GM12892 (cell line): ENCODE results near the gene TSHZ1.

Experiments
- DNase-seq: peaks from one replicate; pipeline ENCODE4 v3.0.0; 2011; ENCODE audit not compliant: insufficient read length
- FAIRE-seq: peaks from 2 replicates; lab custom pipeline; 2011; peaks lifted over from hg19 to GRCh38; lab: Jason Lieb, UNC
- POLR2A ChIP-seq: IDR thresholded peaks from 2 replicates; pipeline ENCODE4 v1.6.1; 2011; ENCODE audit warnings: low read depth, low read length, control low read depth
- POLR2AphosphoS5 ChIP-seq: IDR thresholded peaks from 2 replicates; pipeline ENCODE4 v1.6.1; 2011; ENCODE audit warnings: low read depth, low read length, control low read depth
- TAF1 ChIP-seq: IDR thresholded peaks from 2 replicates; pipeline ENCODE4 v1.6.1; 2011; ENCODE audit warnings: low read depth, mild to moderate bottlenecking, control low read depth, low read length, borderline replicate concordance

TSHZ1 gene

GRCh38 chr18:75220551-75221355 is 10.2 kb downstream of the TSHZ1 start:
- DNase-seq, result no peak
- no peak for FAIRE-seq
- TF ChIP-seq POLR2AphosphoS5 (no peak), POLR2A (no peak), TAF1 (no peak)

DNA sequence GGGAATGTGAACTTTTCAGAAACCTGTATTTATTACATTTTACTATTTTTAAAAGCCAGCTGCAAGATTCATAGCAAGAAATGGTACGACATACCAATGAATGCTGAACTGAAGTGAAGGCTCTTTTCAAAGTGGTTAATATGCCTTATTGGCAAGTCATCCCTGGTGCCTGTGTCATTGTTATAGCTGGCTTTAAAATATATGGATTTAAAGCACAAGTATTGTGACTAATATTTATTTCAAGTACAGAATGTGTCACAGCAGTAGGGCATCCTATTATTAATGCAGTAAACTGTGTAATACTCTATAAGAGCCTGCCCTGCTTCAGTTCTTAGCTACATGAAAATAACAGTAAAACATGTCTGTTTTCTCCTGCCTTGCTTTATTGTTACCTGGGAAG is 10.8 kb downstream of the TSHZ1 start:
- no peak for TF ChIP-seq POLR2A
- no peak for TF ChIP-seq TAF1
- no peak for TF ChIP-seq POLR2AphosphoS5
- FAIRE-seq (no peak), DNase-seq (no peak)

DNA sequence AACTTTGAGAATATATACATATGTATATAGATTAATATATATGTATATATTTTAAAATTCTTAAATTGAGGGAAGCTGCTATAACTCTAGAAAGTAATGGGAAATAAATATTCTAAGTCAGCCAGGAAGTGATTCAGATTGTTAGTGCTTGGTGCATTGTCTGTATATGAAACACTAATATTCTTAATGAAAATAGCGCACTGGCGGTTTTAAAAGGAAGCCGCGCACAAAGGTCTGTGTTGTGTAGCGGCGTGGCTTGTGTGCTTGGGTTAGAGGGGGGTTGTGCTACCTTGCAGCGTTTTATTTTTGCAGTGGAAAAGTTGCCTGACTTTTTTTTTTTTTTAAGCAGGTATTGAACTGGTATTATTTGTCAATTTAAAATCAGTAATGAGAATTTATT is 11.3 kb downstream of the TSHZ1 start:
- no peak for FAIRE-seq

GRCh38 chr18:75222407-75222806 is 11.8 kb downstream of the TSHZ1 start:
- DNase-seq (no peak), FAIRE-seq (no peak)
- TF ChIP-seq POLR2AphosphoS5, result no peak
- TF ChIP-seq TAF1, result no peak
- TF ChIP-seq POLR2A, result no peak

More for the DNA sequence above, 11.3 kb downstream of the TSHZ1 start:
- TF ChIP-seq POLR2AphosphoS5 (no peak), POLR2A (no peak), TAF1 (no peak)
- no peak for DNase-seq

GRCh38 chr18:75223687-75224347 is 13.2 kb downstream of the TSHZ1 start:
- TF ChIP-seq TAF1 (no peak), POLR2AphosphoS5 (no peak), POLR2A (no peak)
- FAIRE-seq (no peak), DNase-seq (no peak)

- DNase-seq (no peak), FAIRE-seq (no peak)
- TF ChIP-seq POLR2A (no peak), POLR2AphosphoS5 (no peak), TAF1 (no peak)
Measured at GRCh38 chr18:75226286-75226955, 15.8 kb downstream of the TSHZ1 start.

- DNase-seq (no peak), FAIRE-seq (no peak)
- TF ChIP-seq TAF1 (no peak), POLR2AphosphoS5 (no peak), POLR2A (no peak)
Measured at GRCh38 chr18:75226956-75227316, 16.3 kb downstream of the TSHZ1 start.

GRCh38 chr18:75227535-75228296 is 17.1 kb downstream of the TSHZ1 start:
- TF ChIP-seq POLR2A (no peak), TAF1 (no peak), POLR2AphosphoS5 (no peak)
- DNase-seq (no peak), FAIRE-seq (no peak)

DNA sequence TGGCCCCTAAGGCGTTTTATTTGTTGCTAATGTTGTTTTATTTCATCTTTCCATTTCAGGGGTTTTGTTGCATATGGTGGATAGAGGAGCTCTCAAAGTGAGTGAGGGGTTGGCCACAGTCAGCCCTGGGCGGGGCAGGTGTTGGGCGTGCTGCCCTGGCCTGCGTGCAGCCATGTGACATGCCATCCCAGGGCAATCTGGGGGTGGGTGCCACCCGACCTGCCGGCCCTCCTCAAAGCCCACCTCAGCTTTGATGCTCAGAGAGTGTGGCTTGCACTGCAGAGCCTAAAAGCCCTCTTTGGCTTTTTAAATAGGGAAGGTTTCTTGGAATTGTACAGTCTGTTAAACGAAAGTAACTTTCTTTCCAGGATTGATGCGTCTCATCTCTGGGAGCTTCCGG is 18.4 kb downstream of the TSHZ1 start:
- no peak for TF ChIP-seq POLR2A
- no peak for TF ChIP-seq POLR2AphosphoS5
- no peak for TF ChIP-seq TAF1
- FAIRE-seq (no peak), DNase-seq (no peak)

DNA sequence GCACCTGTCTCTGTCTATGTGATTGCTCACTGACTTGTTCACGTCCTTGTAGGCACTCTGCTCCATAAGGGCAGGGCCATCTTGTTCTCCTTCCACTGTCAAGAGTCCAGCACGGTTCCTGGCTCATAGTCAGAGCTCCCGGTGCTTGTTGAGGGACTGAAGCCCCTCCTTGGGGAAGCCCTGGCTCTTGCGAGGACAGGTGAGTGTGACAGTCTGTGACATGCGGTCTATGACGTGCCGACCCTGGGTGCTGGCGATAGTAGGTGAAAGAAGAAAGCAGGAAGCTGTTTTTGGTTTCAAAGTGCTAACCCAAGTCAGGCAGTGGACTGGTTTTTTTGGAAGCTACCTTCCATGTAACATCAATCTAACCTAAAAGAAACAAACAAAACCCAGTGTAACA is 18.8 kb downstream of the TSHZ1 start:
- DNase-seq, result no peak
- FAIRE-seq, result no peak
- TF ChIP-seq POLR2AphosphoS5 (no peak), POLR2A (no peak), TAF1 (no peak)
